GM12872 (cell line): ENCODE data around the gene TANC1.

Source experiments
- CTCF ChIP-seq: IDR thresholded peaks from 3 replicates; pipeline ENCODE4 v1.5.1; 2011; ENCODE audit warnings: low read depth, mild to moderate bottlenecking, low read length, moderate library complexity; ENCODE audit not compliant: insufficient read depth

Gene TANC1

GRCh38 chr2:158996378-158996993 is 28.0 kb downstream of the TANC1 start:
- TF ChIP-seq CTCF: no peak

- TF ChIP-seq CTCF: no peak
Measured at GRCh38 chr2:158997037-158997790, 28.8 kb downstream of the TANC1 start.

DNA sequence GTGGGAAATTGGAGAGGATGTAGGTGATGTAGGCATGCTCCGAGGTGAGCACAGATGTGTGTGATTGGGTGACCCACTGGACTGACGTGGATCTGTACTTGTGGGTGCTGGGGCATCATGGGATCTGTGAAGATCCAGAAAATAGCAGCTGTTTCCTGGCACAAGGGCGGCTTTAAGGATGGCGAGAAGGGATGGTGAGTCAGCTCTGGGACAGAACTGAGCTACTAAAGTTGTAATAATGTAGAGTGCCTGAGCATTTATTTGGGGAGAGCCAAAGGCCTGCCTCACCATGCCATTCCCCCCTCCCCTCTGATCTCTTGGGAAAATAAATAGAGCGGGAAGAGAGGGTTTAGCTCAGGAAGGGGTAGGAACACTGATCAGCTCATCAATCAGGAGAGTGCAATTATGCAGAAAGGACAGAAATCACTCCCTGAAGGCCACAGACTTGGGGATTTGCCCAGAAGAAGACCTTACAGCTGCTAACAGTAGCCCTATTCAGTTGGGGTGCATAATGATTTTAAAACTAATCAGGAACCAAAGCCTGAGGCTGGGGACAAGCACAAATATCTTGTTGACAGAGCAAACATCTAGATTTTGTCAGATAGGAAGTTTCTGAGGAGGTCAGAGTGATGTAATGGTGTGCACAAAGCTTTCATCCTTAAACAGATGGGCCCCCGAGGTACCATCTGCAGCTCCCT is 30.3 kb downstream of the TANC1 start:
- TF ChIP-seq CTCF: no peak

GRCh38 chr2:158999458-158999857 is 31.0 kb downstream of the TANC1 start:
- no peak for TF ChIP-seq CTCF

GRCh38 chr2:159000072-159000471 is 31.6 kb downstream of the TANC1 start:
- no peak for TF ChIP-seq CTCF

DNA sequence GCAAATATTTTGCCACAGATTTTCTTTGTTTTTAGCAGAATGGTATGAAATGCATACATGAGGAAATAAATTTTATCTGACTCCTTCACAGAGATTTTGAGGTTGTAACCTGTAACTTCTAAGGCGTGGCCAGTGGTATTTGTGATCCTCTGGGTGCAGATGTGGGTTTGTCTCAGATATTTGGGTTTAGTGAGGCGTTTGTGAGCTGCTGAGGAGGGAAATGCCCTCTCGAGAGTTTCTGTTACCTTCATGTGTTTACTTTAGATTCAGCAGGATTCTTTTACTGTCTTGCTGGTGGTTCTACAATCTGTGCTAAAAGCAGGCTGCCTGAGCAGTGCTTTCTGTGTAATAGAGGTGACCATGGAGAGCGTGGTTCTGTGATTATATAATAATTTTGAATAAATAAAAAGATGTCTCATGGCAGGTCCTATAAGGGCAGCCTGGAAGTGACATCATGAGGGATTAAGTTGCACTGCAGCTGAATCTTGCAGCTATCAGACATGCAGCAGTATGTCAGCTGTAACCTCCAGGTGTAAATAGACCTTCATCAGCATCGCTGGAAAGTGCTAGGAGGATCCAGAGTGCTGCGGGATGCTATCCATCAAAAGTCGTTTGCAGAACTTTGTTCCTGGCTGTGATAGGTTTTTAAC is 34.1 kb downstream of the TANC1 start:
- TF ChIP-seq CTCF: no peak

- TF ChIP-seq CTCF: no peak
Measured at GRCh38 chr2:159003555-159003954, 35.1 kb downstream of the TANC1 start.
